ENCODE data around the gene MSL3B.

MSL3B gene

GRCh38 chr2:233829193-233830110 lies 38.7 kb downstream of the MSL3B start:
- H3K4me3 ChIP-seq: no peak overlapping the region
- no peaks in the 10 kb centered on the region for H3K4me1 ChIP-seq
- peaks cover 0 to 3% of the 10 kb centered on the region in 2 donors for H3K9me3 ChIP-seq
- TF ChIP-seq CTCF (IDR thresholded peaks at IDR 0.05) (no peak), POLR2AphosphoS5 (IDR thresholded peaks at IDR 0.05) (no peak), EP300 (IDR thresholded peaks at IDR 0.05; ENCODE audit: low read depth) (no peak), POLR2A (IDR thresholded peaks at IDR 0.05) (no peak)
- WGBS, 2 donors (ENCODE audit: low coverage in 1 of 2): 77 to 88% methylated on average over 7 to 15 of the region's 15 CpGs
- DNase-seq: no peak
- no peak overlapping the region for H3K27ac ChIP-seq
- in situ Hi-C loops (cut with MboI; ENCODE audit: low pct_ligation_motif_present in 1 of 4, low pct_unique_long_range_greater_than_20kb in 1 of 4, low sequenced_read_pairs in 3 of 4): loop anchor here in 1 of 4 donors (25.0 kb wide), 1 partner anchor 367 kb away; no protein-coding TSS in a partner anchor
- intact Hi-C loops (cut with DNase I; ENCODE audit: low total_unique reads): no loop called here
- H3K36me3 ChIP-seq: no peaks in the 10 kb centered on the region
- H3K27me3 ChIP-seq: no peaks in the 10 kb centered on the region

GRCh38 chr2:233828546-233829192 lies 39.5 kb downstream of the MSL3B start:
- WGBS, 2 donors (ENCODE audit: low coverage in 1 of 2): 88 to 93% methylated on average over 3 to 23 of the region's 24 CpGs
- DNase-seq: no peak
- in situ Hi-C loops (cut with MboI; ENCODE audit: low pct_ligation_motif_present in 1 of 4, low pct_unique_long_range_greater_than_20kb in 1 of 4, low sequenced_read_pairs in 3 of 4): loop anchor here in 1 of 4 donors (25.0 kb wide), 1 partner anchor 366 kb away; no protein-coding TSS in a partner anchor

GRCh38 chr2:233824373-233824772 lies 43.8 kb downstream of the MSL3B start:
- in situ Hi-C loops (cut with MboI; ENCODE audit: low pct_ligation_motif_present in 1 of 4, low pct_unique_long_range_greater_than_20kb in 1 of 4, low sequenced_read_pairs in 3 of 4): no loop called here

More at GRCh38 chr2:233828546-233829192, 39.5 kb downstream of the MSL3B start:
- no peaks in the 10 kb centered on the region for H3K4me1 ChIP-seq
- no peaks in the 10 kb centered on the region for H3K36me3 ChIP-seq
- intact Hi-C loops (cut with DNase I; ENCODE audit: low total_unique reads): no loop called here
- H3K4me3 ChIP-seq: no peak overlapping the region
- H3K9me3 ChIP-seq: peaks cover 0 to 3% of the 10 kb centered on the region in 2 donors
- no peak for TF ChIP-seq CTCF (IDR thresholded peaks at IDR 0.05)
- TF ChIP-seq POLR2AphosphoS5 (IDR thresholded peaks at IDR 0.05): no peak
- TF ChIP-seq POLR2A (IDR thresholded peaks at IDR 0.05): no peak
- no peak for TF ChIP-seq EP300 (IDR thresholded peaks at IDR 0.05; ENCODE audit: low read depth)
- no peak overlapping the region for H3K27ac ChIP-seq
- no peaks in the 10 kb centered on the region for H3K27me3 ChIP-seq

More at GRCh38 chr2:233824373-233824772, 43.8 kb downstream of the MSL3B start:
- no peaks in the 10 kb centered on the region for H3K36me3 ChIP-seq
- peaks cover 0 to 3% of the 10 kb centered on the region in 2 donors for H3K9me3 ChIP-seq
- H3K27me3 ChIP-seq: no peaks in the 10 kb centered on the region
- no peak for TF ChIP-seq POLR2AphosphoS5 (IDR thresholded peaks at IDR 0.05)
- TF ChIP-seq EP300 (IDR thresholded peaks at IDR 0.05; ENCODE audit: low read depth): no peak
- no peak for TF ChIP-seq CTCF (IDR thresholded peaks at IDR 0.05)
- TF ChIP-seq POLR2A (IDR thresholded peaks at IDR 0.05): no peak
- peak; percentile 3 for DNase-seq
- 70% methylated on average over 7 of the region's 7 CpGs; no CpG with 5 or more reads in 1 of the 2 donors for WGBS, 2 donors (ENCODE audit: low coverage in 1 of 2)
- no peak overlapping the region for H3K27ac ChIP-seq
- no peak overlapping the region for H3K4me3 ChIP-seq
- intact Hi-C loops (cut with DNase I; ENCODE audit: low total_unique reads): no loop called here
- H3K4me1 ChIP-seq: no peaks in the 10 kb centered on the region

Measured in transverse colon (tissue), 4 donors.